SU-DHL-6 (cell line): Measurements from ENCODE around the gene CACNA2D4.

ENCODE experiments used
- EZH2phosphoT487 ChIP-seq: fragments of 200-600 bp; sonication (generic), shearing (Covaris generic); conservative IDR thresholded peaks from 2 replicates; pipeline ENCODE4 v1.6.1; 2018; ENCODE audit warnings: mild to moderate bottlenecking, antibody characterized with exemption, low read length, moderate library complexity, mixed read lengths
- TF ChIP-seq, protein P1 (sequence below): fragments of 200-600 bp; sonication (generic); IDR thresholded peaks from one replicate; pipeline ENCODE4 v1.5.1; 2017; ENCODE audit warnings: antibody characterized with exemption, mild to moderate bottlenecking, low read length, moderate library complexity; ENCODE audit not compliant: insufficient read depth, poor library complexity, severe bottlenecking

DNA sequence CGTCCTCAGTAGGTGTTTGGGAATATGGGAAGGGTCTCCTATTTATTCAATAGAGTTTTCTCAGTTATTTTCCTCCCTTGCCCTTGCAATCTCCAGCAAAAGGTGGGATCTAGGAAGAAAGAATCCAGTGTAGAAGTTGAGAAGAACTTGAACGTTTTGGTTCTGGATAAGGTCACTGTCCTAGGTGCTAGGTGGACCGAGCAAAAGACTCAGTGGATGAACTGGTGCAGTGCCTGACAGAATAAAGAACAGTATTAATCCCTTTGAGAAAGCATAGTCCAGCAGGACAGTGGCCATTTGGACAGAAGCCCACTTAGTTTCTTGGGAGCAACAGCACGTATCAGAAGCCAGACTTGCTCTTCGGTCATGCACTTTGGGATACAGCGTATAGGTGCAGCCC is 130.7 kb downstream of the CACNA2D4 start:
- TF ChIP-seq, protein P1, sequence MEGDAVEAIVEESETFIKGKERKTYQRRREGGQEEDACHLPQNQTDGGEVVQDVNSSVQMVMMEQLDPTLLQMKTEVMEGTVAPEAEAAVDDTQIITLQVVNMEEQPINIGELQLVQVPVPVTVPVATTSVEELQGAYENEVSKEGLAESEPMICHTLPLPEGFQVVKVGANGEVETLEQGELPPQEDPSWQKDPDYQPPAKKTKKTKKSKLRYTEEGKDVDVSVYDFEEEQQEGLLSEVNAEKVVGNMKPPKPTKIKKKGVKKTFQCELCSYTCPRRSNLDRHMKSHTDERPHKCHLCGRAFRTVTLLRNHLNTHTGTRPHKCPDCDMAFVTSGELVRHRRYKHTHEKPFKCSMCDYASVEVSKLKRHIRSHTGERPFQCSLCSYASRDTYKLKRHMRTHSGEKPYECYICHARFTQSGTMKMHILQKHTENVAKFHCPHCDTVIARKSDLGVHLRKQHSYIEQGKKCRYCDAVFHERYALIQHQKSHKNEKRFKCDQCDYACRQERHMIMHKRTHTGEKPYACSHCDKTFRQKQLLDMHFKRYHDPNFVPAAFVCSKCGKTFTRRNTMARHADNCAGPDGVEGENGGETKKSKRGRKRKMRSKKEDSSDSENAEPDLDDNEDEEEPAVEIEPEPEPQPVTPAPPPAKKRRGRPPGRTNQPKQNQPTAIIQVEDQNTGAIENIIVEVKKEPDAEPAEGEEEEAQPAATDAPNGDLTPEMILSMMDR, result no peak
- no peak for TF ChIP-seq EZH2phosphoT487
